H9 (cell line): ENCODE measurements around the gene PDCD7. TPM values are rescaled to one million over a fixed set of nuclear protein-coding genes. Genes with fewer than 3 reads are reported as not detected.

ENCODE experiments used
- DNase-seq: peaks from one replicate; pipeline ENCODE4 v3.0.0-alpha.2; 2017
- H2AFZ ChIP-seq: one replicate; pipeline ENCODE4 v1.6.1; 2013; ENCODE audit warnings: mild to moderate bottlenecking, low read length, control low read depth, moderate library complexity
- H2AK5ac ChIP-seq: 2 replicates; pipeline ENCODE4 v1.6.1; 2013; ENCODE audit warnings: low read length, control low read depth, mixed read lengths; ENCODE audit not compliant: insufficient read length
- H2BK120ac ChIP-seq: one replicate; pipeline ENCODE4 v1.6.1; 2013; ENCODE audit warnings: low read depth, mild to moderate bottlenecking, low read length, control low read depth, inconsistent platforms; ENCODE audit not compliant: poor library complexity, severe bottlenecking
- H2BK12ac ChIP-seq: 2 replicates; pipeline ENCODE4 v1.6.1; 2013; ENCODE audit warnings: low read length, control low read depth, mixed read lengths, low read depth; ENCODE audit not compliant: insufficient read length
- H2BK15ac ChIP-seq: 2 replicates; pipeline ENCODE4 v1.6.1; 2013; ENCODE audit warnings: low read depth, low read length, control low read depth
- H2BK20ac ChIP-seq: one replicate; pipeline ENCODE4 v1.6.1; 2013; ENCODE audit warnings: low read depth, mild to moderate bottlenecking, low read length, control low read depth, inconsistent platforms; ENCODE audit not compliant: poor library complexity, severe bottlenecking
- H2BK5ac ChIP-seq: 2 replicates; pipeline ENCODE4 v1.6.1; 2013; ENCODE audit warnings: low read length, control low read depth, mixed read lengths; ENCODE audit not compliant: insufficient read length
- H3K14ac ChIP-seq: 2 replicates; pipeline ENCODE4 v1.6.1; 2013; ENCODE audit warnings: low read length, control low read depth; ENCODE audit not compliant: insufficient read depth
- H3K18ac ChIP-seq: 2 replicates; pipeline ENCODE4 v1.6.1; 2013; ENCODE audit warnings: low read depth, mild to moderate bottlenecking, mixed read lengths, low read length, control low read depth; ENCODE audit not compliant: insufficient read length
- H3K23ac ChIP-seq: 2 replicates; pipeline ENCODE4 v1.6.1; 2013; ENCODE audit warnings: low read length, control low read depth, mixed read lengths, low read depth; ENCODE audit not compliant: insufficient read length
- H3K23me2 ChIP-seq: 2 replicates; pipeline ENCODE4 v1.6.1; 2013; ENCODE audit warnings: low read depth, mild to moderate bottlenecking, mixed read lengths, low read length, control low read depth; ENCODE audit not compliant: insufficient read length, poor library complexity, severe bottlenecking
- H3K27ac ChIP-seq: 2 replicates; pipeline ENCODE4 v1.5.1; 2013; ENCODE audit warnings: low read length, control low read depth, mixed read lengths, low read depth; ENCODE audit not compliant: insufficient read length
- H3K27me3 ChIP-seq: 2 replicates; pipeline ENCODE4 v1.6.1; 2013; ENCODE audit warnings: low read length, control low read depth, inconsistent platforms; ENCODE audit not compliant: insufficient read depth
- H3K4ac ChIP-seq: 2 replicates; pipeline ENCODE4 v1.6.1; 2013; ENCODE audit warnings: low read depth, mild to moderate bottlenecking, control low read depth, inconsistent platforms, low read length, moderate library complexity
- H3K4me1 ChIP-seq: 2 replicates; pipeline ENCODE4 v1.6.1; 2013; ENCODE audit warnings: low read length, control low read depth, inconsistent platforms; ENCODE audit not compliant: insufficient read depth
- H3K4me2 ChIP-seq: 2 replicates; pipeline ENCODE4 v1.6.1; 2013; ENCODE audit warnings: low read length, control low read depth, mixed read lengths; ENCODE audit not compliant: insufficient read length, insufficient read depth
- H3K56ac ChIP-seq: 2 replicates; pipeline ENCODE4 v1.6.1; 2013; ENCODE audit warnings: low read depth, mild to moderate bottlenecking, mixed read lengths, low read length, control low read depth; ENCODE audit not compliant: insufficient read length
- H3K79me1 ChIP-seq: 2 replicates; pipeline ENCODE4 v1.6.1; 2013; ENCODE audit warnings: low read depth, mild to moderate bottlenecking, moderate library complexity, low read length, control low read depth, inconsistent platforms; ENCODE audit not compliant: insufficient read depth, poor library complexity, severe bottlenecking
- H3K79me2 ChIP-seq: 2 replicates; pipeline ENCODE4 v1.6.1; 2013; ENCODE audit warnings: low read length, control low read depth, inconsistent platforms; ENCODE audit not compliant: insufficient read depth
- H3K9ac ChIP-seq: 2 replicates; pipeline ENCODE4 v1.6.1; 2013; ENCODE audit warnings: low read length, control low read depth, mixed read lengths; ENCODE audit not compliant: insufficient read length; ENCODE audit errors: extremely low read depth
- H3K9me3 ChIP-seq: one replicate; pipeline ENCODE4 v1.6.1; 2013; ENCODE audit warnings: low read depth, low read length, inconsistent platforms; ENCODE audit not compliant: control insufficient read depth
- H3T11ph ChIP-seq: one replicate; pipeline ENCODE4 v1.6.1; 2013; ENCODE audit warnings: mild to moderate bottlenecking, low read length, control low read depth, inconsistent platforms
- H4K20me1 ChIP-seq: one replicate; pipeline ENCODE4 v1.6.1; 2013; ENCODE audit not compliant: control insufficient read depth, insufficient read length, insufficient read depth
- H4K5ac ChIP-seq: 2 replicates; pipeline ENCODE4 v1.6.1; 2013; ENCODE audit warnings: low read depth, mild to moderate bottlenecking, mixed read lengths, low read length, control low read depth; ENCODE audit not compliant: insufficient read length
- H4K8ac ChIP-seq: replicated peaks from 2 replicates; pipeline ENCODE4 v1.6.1; 2013; ENCODE audit warnings: low read length, control low read depth, mixed read lengths, low read depth; ENCODE audit not compliant: insufficient read length
- H4K91ac ChIP-seq: 2 replicates; pipeline ENCODE4 v1.6.1; 2013; ENCODE audit warnings: low read depth, mild to moderate bottlenecking, moderate library complexity, mixed read lengths, low read length, control low read depth; ENCODE audit not compliant: insufficient read length
- H3K27ac Mint-ChIP-seq, 3 experiments: 2 replicates in 2 of 3; 3 replicates in 1 of 3; pipeline ENCODE4 v1.8.0; 2020 to 2021; ENCODE audit warnings: mixed read lengths in 3 of 3, mild to moderate bottlenecking in 1 of 3, moderate library complexity in 1 of 3
- H3K27me3 Mint-ChIP-seq: 2 replicates; pipeline ENCODE4 v1.8.0; 2021; ENCODE audit warnings: low read depth, mild to moderate bottlenecking, moderate library complexity, mixed read lengths
- H3K36me3 Mint-ChIP-seq, 3 experiments: 2 replicates in 2 of 3; 3 replicates in 1 of 3; pipeline ENCODE4 v1.8.0; 2020 to 2021; ENCODE audit warnings: low read depth in 3 of 3, mixed read lengths in 3 of 3; ENCODE audit not compliant: insufficient read depth in 1 of 3
- H3K4me1 Mint-ChIP-seq, 2 experiments: 2 replicates each; pipeline ENCODE4 v1.8.0; 2020; ENCODE audit warnings: mixed read lengths in 2 of 2
- H3K4me3 Mint-ChIP-seq, 2 experiments: 2 replicates in 1 of 2; 3 replicates in 1 of 2; pipeline ENCODE4 v1.8.0; 2020 to 2021; ENCODE audit warnings: mild to moderate bottlenecking in 2 of 2, mixed read lengths in 2 of 2, moderate library complexity in 1 of 2
- H3K9me3 Mint-ChIP-seq, 2 experiments: 2 replicates in 1 of 2; 3 replicates in 1 of 2; pipeline ENCODE4 v1.8.0; 2020; ENCODE audit warnings: mild to moderate bottlenecking in 2 of 2, mixed read lengths in 2 of 2, moderate library complexity in 1 of 2
- WGBS: extraction: QIAGEN DNeasy Blood & Tissue Kit; methylation state at CpG from one replicate; pipeline ENCODE4 v1.1.7; 2013; ENCODE audit warnings: missing lambda C conversion rate, low lambda C conversion rate, mixed read lengths; ENCODE audit not compliant: insufficient read length; ENCODE audit errors: extremely low coverage; 5-methylcytosine and 5-hydroxymethylcytosine counted together
- total RNA-seq: library from RNA; stranded (reverse); gene quantifications from 2 replicates; pipeline ENCODE4 v1.2.1, GENCODE V29; 2021
- TF ChIP-seq, protein P1 (sequence below): fragments of 200-600 bp; sonication (generic); conservative IDR thresholded peaks from 3 replicates; pipeline ENCODE4 v1.8.0; 2021; ENCODE audit warnings: antibody characterized with exemption, mild to moderate bottlenecking

Gene PDCD7
- total RNA-seq, 1 experiment from 2014 or later: 35.2 TPM

DNA sequence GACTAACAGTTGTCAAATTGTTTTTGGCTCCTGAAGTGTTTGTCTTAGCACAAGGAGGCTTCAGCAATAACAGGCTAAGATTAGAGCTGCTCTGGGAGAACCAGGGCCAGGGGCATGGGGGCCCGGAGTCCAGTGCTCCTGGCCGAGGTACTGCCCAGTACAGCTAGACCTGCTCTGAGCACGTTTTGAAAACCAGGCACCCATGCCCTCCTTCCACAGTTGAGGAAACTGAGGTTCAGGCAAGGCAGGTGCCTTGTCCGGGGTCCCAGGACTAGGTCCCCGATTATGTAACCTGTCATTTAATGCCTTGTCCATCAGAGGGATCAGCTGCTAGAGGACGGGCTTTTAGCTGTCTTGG, 37.9 kb downstream of the PDCD7 start:
- H2AK5ac ChIP-seq: no peak overlapping the region
- no peaks in the 10 kb centered on the region for H3K79me1 ChIP-seq
- H3K27me3 Mint-ChIP-seq: no peaks in the 10 kb centered on the region; the same call in 1 of the 2 replicates
- H3K23me2 ChIP-seq: no peaks in the 10 kb centered on the region
- no peak overlapping the region for H2AFZ ChIP-seq
- H3K56ac ChIP-seq: no peak overlapping the region
- no peak overlapping the region for H2BK120ac ChIP-seq
- no peak overlapping the region for H2BK12ac ChIP-seq
- no peaks in the 10 kb centered on the region for H3K9me3 ChIP-seq
- no peak overlapping the region for H4K5ac ChIP-seq
- no peak overlapping the region for H4K8ac ChIP-seq
- no peak overlapping the region for H4K91ac ChIP-seq
- no peak overlapping the region for H2BK15ac ChIP-seq
- H3K23ac ChIP-seq: no peak overlapping the region
- WGBS: no CpG with 5 or more reads among the region's 6 CpGs
- no peak for DNase-seq
- H2BK20ac ChIP-seq: no peak overlapping the region
- H3K27me3 ChIP-seq: no peaks in the 10 kb centered on the region
- no peak overlapping the region for H3K4me2 ChIP-seq
- TF ChIP-seq, protein P1, sequence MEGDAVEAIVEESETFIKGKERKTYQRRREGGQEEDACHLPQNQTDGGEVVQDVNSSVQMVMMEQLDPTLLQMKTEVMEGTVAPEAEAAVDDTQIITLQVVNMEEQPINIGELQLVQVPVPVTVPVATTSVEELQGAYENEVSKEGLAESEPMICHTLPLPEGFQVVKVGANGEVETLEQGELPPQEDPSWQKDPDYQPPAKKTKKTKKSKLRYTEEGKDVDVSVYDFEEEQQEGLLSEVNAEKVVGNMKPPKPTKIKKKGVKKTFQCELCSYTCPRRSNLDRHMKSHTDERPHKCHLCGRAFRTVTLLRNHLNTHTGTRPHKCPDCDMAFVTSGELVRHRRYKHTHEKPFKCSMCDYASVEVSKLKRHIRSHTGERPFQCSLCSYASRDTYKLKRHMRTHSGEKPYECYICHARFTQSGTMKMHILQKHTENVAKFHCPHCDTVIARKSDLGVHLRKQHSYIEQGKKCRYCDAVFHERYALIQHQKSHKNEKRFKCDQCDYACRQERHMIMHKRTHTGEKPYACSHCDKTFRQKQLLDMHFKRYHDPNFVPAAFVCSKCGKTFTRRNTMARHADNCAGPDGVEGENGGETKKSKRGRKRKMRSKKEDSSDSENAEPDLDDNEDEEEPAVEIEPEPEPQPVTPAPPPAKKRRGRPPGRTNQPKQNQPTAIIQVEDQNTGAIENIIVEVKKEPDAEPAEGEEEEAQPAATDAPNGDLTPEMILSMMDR: no peak
- H3K4me1 ChIP-seq: no peaks in the 10 kb centered on the region
- no peak overlapping the region for H3K14ac ChIP-seq
- H2BK5ac ChIP-seq: no peak overlapping the region
- H3K36me3 Mint-ChIP-seq: peaks cover 0 to 15% (median 8%) of the 10 kb centered on the region in 3 experiments; a peak in 6 of 7 replicates
- H3K4me3 Mint-ChIP-seq: no peak overlapping the region
- H3K9ac ChIP-seq: no peak overlapping the region
- no peak overlapping the region for H3K27ac ChIP-seq
- no peak overlapping the region for H3K4ac ChIP-seq
- no peaks in the 10 kb centered on the region for H3K79me2 ChIP-seq
- H3T11ph ChIP-seq: no peak overlapping the region
- H3K4me1 Mint-ChIP-seq: peaks cover 3 to 6% of the 10 kb centered on the region in 2 experiments; a peak in 2 of 4 replicates
- H3K27ac Mint-ChIP-seq: no peak overlapping the region
- no peaks in the 10 kb centered on the region for H3K9me3 Mint-ChIP-seq
- no peaks in the 10 kb centered on the region for H4K20me1 ChIP-seq
- H3K18ac ChIP-seq: no peak overlapping the region
